Diencephalon (tissue), 1 donor: ENCODE measurements around the gene MECP2. TPM values are rescaled to one million over a fixed set of nuclear protein-coding genes. Genes with fewer than 3 reads are reported as not detected.

ENCODE experiments used
- small RNA-seq: library from RNA; depleted of rRNA; stranded (forward); fragments of <200 nt; gene quantifications from one replicate; pipeline ENCODE3, GENCODE V24; 2014
- total RNA-seq: library from RNA; depleted of rRNA; stranded (reverse); fragments of >200 nt; gene quantifications from one replicate; pipeline ENCODE4 v1.2.3, GENCODE V29; 2014

Gene MECP2
- total RNA-seq, result 33.0 TPM

DNA sequence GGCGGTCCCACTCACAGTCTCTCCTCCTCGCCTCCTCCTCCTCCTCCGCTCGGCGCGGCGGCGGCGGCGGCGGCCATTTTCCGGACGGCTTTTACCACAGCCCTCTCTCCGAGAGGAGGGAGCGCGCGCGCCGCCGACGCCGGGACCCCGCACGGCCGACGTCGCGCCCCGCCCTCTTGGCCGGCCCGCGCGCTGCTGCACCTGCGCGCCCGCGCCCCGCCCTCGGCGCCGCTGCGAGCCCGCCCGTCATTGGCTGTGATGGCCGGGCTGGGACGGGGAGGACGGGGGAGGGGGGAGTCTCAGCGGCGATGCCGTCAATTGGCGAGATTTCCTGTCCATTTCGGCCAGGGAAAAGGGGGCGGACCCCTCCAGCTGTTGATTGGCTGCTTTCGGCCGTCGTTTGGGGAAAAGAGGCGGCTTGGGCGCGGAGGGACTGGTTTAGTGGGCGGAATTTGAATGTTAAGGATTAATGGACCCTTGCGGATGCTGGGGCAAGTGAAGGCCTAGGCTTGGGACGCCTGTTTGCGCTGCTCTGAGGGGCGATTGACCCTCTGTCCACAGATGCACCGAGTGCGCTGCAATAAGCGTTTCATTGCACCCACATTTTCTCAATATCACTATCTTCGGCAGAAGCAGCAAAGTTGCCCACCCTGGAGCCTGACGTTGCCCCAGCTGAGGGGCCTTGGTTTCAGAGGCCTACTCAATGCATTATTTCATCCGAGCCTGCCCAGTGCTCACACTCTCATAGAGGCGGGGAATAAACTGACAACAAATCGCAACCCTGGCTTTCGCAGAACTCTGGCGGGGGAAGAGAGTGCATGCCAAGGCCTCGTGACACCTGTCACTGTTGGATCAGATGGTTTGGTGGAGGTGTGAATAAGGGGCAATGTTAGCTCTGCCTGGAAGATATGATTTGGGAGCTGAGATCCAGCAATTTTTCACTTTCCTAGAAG, at the start of gene MECP2:
MECP2 (minus strand) TSS at position 129 of the 953 bp plus-strand sequence.

DNA sequence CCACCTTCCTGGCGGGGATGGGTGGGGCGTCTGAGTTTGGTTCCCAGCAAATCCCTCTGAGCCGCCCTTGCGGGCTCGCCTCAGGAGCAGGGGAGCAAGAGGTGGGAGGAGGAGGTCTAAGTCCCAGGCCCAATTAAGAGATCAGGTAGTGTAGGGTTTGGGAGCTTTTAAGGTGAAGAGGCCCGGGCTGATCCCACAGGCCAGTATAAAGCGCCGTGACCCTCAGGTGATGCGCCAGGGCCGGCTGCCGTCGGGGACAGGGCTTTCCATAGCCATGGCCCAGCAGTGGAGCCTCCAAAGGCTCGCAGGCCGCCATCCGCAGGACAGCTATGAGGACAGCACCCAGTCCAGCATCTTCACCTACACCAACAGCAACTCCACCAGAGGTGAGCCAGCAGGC, 46.5 kb upstream of the MECP2 start, which contains the start of gene OPN1LW:
OPN1LW (plus strand) TSS at position 234 of the 400 bp plus-strand sequence; CDS start at position 275, 41 bp downstream.

DNA sequence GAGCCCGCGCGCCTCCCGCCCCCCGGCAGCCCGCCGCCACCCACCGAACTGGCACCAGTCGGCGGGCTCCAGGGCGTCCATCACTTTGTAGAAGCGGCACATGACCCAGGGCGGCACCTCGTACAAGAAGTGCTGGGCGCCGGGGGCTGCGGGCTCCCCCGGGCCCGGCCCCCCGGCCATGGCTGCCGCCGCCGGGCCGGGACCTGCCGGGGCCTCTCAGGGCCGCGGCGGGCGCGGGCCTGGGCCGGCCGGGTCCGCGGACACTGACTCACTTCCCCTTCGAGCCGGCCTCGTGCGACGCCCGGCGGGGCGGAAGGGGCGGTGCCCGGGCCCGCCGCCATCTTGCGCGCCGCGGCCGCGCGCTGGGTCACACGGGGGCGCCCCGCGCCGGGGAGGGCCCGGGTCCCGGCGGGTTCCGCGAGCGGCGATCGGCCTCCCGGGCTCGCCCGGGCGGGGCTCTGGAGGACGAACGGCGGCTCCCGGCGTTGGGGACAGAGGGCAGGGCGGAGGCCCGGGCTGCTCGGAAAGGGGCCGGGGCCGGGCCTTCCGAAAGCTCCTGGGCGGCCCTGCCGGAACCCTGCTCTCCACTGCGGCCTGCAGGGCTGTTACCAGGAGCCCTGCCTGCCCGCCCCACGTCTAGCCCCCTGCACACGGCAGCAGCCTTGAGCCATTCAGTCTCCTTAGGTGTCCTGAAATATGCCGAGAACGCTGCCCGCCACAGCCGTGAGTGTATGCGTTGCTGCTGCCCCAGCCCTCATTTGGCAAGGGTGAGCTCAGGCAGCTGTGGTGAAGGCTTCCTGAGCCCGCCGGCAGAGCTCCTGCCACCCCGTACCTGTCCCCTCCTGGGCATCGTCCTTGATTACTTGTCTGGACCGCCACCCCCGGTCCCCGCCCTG, 77.6 kb downstream of the MECP2 start, which contains the start of gene IRAK1:
IRAK1 (minus strand) TSS at position 270 of the 896 bp plus-strand sequence; CDS start at position 180, 90 bp downstream.

DNA sequence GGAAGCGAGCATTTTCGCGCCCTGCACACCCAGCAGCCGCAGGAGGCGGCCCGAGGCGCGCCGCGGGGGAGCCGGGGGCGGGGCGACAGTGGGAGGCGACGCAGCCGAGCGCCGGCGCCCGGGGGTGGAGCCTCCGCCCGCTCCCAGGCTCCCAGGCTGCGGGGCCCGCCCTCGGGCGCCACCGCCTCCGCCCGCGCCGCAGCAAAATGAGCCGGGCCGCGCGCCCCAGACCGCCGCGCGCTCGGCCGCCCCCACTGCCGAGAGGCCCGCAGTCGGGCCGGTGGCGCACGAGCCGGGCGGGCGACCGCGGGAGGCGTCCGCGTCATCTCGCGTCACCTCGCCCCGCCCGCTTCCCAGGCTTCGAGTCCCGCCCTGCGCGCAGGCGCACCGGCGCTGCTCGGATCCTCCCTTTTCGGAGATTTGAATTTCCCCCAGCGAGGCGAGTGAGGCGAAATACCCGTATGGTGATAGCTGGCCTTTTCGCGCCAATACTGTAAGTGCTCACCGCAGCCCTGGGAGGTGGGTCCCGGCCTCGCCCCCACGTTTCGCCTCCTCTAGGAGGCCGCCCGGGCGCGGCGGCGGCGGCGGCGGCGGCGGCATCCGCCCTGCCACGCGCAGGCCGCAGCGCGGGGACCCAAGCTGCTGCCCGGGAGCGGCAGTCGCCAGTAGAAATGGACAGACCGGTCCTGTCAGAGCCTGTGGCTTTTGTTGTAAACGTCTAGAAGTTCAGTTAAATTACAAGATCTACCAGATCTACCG, 125.0 kb downstream of the MECP2 start, which contains the start of gene TMEM187:
TMEM187 (plus strand) TSS at position 387 of the 759 bp plus-strand sequence. CDS start 9,309 bp downstream, outside the sequence.

Small RNA genes lying within 50 kb of the gene (small RNA-seq; reads per million reads assigned to genes)
- 0.10 reads per million for gene MIR3202-1

Other genes with a start within 250 kb of the MECP2 start
- 182 TPM for gene L1CAM, start 211.5 kb downstream of the MECP2 start, total RNA-seq
- not detected for gene AVPR2, start 193.0 kb downstream of the MECP2 start, total RNA-seq
- gene ARHGAP4, start 171.5 kb downstream of the MECP2 start, total RNA-seq, result 11.1 TPM
- gene NAA10, start 162.7 kb downstream of the MECP2 start, total RNA-seq, result 26.1 TPM
- 7.8 TPM for gene RENBP, start 153.1 kb downstream of the MECP2 start, total RNA-seq
- gene HCFC1, start 125.9 kb downstream of the MECP2 start, total RNA-seq, result 15.2 TPM
- 2.1 TPM for gene TMEM187, start 125.0 kb downstream of the MECP2 start, total RNA-seq
- gene IRAK1, start 77.8 kb downstream of the MECP2 start, total RNA-seq, result 10.8 TPM
- gene OPN1LW, start 46.5 kb upstream of the MECP2 start, total RNA-seq, result not detected
- not detected for gene OPN1MW, start 84.9 kb upstream of the MECP2 start, total RNA-seq
- gene OPN1MW2, start 122.0 kb upstream of the MECP2 start, total RNA-seq, result not detected
- gene OPN1MW3, start 159.9 kb upstream of the MECP2 start, total RNA-seq, result not detected
- gene TEX28, start 197.4 kb upstream of the MECP2 start, total RNA-seq, result not detected
- 0.69 TPM for gene TKTL1, start 198.1 kb upstream of the MECP2 start, total RNA-seq